D341Med (cell line): ENCODE data around the gene LY6G5B.

ENCODE experiments used
- DNase-seq: peaks from one replicate; pipeline ENCODE4 v3.0.0; 2012; ENCODE audit warnings: low spot score

The LY6G5B gene

GRCh38 chr6:31641370-31641769 lies 28.4 kb upstream of the LY6G5B start:
- DNase-seq: no peak

GRCh38 chr6:31642798-31643570 lies 26.8 kb upstream of the LY6G5B start:
- no peak for DNase-seq

- no peak for DNase-seq
Observed at GRCh38 chr6:31643818-31644454, 25.8 kb upstream of the LY6G5B start.

DNA sequence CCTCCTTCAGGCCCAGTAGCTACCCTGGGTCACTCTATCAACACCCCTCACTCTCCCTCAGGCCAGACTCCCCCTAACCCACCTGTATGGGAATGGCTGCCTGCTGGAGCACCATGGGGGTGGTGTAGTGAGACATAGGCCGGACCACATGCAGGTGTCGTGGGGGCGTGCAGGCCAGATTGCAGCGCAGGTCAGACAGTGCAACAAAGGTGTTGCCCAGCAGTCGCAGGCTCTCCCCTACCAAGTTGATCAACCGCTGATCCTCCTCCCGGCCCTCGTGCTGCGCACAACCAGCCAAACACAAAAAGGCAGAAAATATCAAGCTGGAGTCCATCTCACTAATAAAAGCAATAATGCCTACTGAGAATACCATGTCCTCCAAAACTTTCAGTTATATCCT lies 24.5 kb upstream of the LY6G5B start:
- DNase-seq: no peak

DNA sequence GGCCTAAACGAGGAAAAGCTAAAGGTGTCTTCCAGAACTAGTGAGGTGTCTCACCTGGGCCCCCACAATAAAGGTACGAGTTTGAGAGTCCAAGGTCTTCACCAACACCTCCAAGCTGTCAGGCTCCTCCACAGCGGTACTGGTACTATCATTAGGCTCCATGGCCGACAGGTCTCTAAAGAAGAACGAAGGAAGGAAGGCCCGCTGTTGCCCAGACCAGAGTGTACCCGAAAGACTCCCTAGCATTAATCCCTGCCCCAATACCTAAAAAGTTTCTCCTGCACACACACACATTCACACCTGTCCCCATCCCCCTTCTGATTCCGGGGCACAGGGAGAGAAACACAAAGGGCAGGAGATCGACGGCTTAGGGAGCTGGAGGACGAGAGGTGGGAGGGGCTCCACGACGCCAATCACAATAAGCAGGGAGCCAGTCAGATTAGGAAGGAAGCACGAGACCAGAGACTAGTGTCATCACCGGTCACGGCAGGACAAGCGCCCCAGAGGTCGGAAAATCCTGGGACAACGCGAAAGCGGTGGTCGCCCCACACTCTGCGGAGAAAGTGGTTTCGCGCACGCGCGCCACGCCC lies 18.1 kb upstream of the LY6G5B start:
- DNase-seq: peak; percentile 78

GRCh38 chr6:31652925-31653724 lies 16.7 kb upstream of the LY6G5B start:
- peak; percentile 88 for DNase-seq

- DNase-seq: no peak
Observed at GRCh38 chr6:31654574-31655348, 15.0 kb upstream of the LY6G5B start.

DNA sequence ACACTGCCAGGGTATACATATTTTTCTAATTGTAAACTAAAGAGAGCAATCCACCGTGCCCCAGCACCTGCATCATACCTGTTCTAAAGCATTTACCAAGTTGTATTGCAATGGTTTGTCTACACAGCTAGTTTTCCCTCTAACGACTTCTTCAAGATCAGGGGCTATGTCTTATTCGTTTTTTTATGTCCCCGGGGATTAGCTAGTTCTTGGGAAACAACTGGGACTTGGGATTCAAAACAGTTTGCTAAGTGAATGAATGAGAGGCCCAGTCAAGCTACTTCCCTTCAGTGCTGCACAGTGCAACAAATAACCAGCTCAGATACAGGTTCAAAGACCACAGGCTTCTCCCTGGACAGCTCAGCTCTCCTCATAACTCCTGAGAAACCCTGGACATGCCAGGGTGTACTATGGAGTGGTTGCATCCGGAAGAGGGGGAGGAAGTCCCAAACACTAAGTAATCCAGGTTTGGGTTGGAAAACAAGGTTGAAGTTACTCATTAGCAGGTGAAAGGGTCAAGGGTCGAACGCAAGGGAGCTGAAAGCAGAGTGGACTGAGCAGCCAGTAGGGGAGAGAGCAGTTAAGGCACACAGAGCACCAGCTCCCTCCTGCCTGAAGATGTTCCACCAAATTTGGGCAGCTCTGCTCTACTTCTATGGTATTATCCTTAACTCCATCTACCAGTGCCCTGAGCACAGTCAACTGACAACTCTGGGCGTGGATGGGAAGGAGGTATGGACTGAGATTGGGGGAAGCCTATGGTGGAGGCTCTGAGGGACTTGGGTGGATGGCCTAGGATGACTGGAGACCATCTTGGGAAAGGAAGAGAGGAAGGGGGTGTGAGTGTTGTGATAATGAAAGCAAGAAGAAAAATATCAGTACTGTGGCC lies 14.2 kb upstream of the LY6G5B start, which contains the start of gene APOM:
APOM (plus strand) TSS at position 546 of the 889 bp plus-strand sequence; CDS start at position 619, 73 bp downstream.
- DNase-seq: no peak

DNA sequence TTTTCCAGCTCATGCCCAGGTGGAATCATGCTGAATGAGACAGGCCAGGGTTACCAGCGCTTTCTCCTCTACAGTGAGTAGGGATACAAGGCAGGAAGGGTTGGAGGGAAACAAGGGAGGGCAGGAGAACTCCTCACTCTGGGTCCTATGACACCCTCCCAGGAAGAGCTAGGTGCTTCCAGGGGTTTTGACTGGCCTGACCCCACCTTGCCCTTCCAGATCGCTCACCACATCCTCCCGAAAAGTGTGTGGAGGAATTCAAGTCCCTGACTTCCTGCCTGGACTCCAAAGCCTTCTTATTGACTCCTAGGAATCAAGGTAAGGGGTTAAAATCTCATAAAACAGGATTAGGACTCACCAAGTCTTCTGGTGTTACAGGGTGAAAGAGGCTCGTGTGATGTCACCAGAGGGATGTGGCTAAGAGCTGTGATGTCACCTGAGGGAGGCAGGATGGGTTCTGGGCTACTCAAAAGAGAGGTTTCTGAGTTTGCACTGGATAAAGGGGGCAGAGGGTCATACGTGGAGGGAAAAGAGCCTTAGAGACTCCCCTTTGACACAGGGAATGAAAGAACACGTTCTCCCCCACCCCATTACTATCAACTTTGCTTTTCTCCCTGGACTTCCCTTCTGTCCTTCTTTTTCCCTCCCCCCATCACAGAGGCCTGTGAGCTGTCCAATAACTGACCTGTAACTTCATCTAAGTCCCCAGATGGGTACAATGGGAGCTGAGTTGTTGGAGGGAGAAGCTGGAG lies 12.2 kb upstream of the LY6G5B start:
- no peak for DNase-seq

- DNase-seq: no peak
Observed at GRCh38 chr6:31658158-31658688, 11.6 kb upstream of the LY6G5B start.

- DNase-seq: no peak
Observed at GRCh38 chr6:31658983-31659648, 10.7 kb upstream of the LY6G5B start.

GRCh38 chr6:31659649-31660380 lies 10.0 kb upstream of the LY6G5B start:
- no peak for DNase-seq

DNA sequence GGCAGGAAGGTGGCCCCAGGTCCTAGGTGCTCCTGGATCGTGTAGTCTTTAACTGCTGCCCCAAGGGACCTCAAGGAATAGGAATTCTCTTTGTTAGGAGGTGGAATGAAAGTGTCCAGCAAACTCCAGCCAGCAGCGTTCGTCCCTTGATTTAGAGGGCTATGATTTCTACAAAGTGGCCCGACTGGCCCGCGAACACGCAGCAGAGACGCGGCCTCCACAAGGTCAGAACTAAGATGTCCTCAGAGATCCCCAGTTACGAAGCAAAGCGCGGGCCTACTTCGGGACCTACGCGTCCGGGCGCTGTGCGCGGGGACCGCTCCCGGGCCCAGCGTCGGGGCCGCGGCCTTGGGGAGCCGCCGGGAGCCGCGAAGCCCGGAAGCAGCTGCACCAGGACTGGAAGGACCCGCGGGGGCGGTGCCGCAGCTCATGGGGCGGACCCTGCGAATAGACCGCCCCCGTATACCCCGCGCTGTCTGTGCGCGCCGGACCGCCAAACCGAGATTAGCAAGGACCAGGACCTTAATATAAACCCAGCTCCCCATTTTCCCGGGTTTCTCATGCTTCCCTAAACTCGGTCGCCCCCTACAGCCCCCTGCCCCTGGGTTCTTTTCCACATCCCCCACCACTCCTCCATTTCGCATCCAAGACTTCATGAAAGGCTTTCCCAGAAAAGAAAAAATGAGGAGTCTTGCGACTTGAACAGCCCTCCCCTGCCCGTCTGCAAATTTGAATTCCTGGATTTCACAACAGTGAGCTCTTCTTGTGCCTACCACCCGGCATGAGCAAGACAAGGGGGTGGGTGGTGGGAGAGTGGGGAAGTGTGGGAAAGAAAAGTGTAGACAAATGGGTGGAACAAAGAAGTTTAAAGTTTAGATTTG lies 9.2 kb upstream of the LY6G5B start, which contains the start of gene C6orf47:
C6orf47 (minus strand) TSS at position 398 of the 881 bp plus-strand sequence. CDS start 831 bp downstream, outside the sequence.
- DNase-seq: peak; percentile 91

DNA sequence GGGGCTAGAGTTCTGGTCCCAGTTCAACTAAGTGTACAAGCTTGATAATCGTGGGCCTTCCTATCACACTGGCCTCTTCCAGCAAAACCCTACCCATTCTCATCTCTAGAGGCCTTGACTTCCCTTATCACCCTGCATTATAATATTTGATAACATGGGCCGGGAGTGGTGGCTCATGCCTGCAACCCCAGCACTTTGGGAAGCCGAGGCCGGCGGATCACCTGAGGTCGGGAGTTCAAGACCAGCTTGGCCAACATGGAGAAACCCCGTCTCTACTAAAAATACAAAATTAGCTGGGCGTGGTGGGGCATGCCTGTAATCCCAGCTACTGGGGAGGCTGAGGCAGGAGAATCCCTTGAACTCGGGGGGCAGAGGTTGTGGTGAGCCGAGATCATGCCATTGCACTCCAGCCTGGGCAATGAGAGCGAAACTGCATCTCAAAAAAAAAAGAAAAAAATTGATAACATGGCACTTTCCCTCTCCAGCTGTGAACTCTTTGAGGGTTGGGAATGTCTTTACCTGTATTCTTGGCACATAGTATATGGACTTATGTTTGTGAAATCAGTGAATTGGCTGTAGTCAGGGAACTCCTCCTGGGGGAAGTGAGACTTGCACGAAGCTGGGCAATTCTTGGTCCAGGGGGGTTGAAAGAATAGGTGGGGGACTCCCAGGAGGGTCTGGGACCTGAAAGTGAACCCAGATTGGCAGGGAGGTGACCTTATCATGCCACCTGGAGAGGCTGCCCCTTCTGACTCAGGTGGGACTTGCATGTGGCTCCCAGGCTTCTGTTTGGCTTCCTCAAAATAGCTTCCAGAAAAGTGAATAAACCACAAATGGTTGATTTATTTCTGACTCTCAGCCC lies 8.3 kb upstream of the LY6G5B start:
- DNase-seq: no peak

DNA sequence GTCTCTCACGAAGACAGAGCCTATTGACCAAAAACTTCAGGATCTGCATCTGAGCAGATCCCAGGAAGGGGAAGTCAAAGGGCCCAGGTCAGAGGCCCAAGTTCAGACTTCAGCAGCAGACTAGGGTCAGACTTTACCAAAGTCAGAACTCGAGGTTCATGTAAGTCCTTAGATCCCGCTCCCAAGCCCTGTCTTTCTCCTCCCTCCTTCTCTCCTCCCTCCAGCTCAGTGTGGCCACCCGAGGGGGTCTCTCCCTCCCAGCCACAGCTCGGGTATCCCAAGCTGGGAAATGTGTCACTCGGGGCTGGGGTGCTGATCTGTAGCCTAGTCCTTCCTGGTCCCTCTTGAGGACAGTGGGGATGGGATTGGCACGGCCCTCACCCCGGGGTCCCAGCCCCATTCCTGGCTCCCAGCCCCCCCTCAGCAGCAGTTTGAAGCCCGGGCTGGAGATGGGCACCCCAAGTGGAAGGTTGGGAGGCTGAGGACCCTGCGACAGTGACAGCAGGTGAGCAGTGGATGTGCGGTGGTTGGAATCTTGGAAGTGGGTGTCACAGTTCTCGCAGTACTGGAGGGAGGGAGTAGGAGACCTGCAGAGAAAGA lies 7.6 kb upstream of the LY6G5B start:
- no peak for DNase-seq
